H4 (cell line): ENCODE measurements around the gene DENND1A. TPM values are rescaled to one million over a fixed set of nuclear protein-coding genes. Genes with fewer than 3 reads are reported as not detected.
A peak's percentile ranks its signal among the peaks of the same experiment; 100 is the strongest.

Source experiments
- DNase-seq: peaks from one replicate; pipeline ENCODE4 v3.0.0-alpha.2; 2015; ENCODE audit warnings: low spot score
- total RNA-seq: library from RNA; depleted of rRNA; stranded (reverse); fragments of >200 nt; shearing (Covaris generic); gene quantifications from 2 replicates; pipeline ENCODE4 v1.2.3, GENCODE V29; 2014

The DENND1A gene
- total RNA-seq, 1 experiment from 2014 or later, result 9.5 TPM

GRCh38 chr9:123358181-123358905 lies 571.6 kb downstream of the DENND1A start:
- no peak for DNase-seq

DNA sequence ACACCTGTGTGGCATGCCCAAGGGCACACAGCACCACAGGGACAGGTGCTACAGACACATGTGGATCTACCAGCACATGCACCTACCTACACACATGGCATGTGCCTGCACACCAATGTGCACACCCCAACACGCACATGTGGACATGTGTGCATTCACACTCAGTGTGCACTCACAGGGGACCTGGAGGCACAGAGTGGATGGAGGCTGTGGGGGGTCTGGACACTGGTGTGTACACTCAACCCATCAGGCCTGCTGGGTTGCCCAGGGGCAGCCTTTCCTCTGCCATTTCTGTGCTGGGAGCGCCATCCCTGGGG lies 572.2 kb downstream of the DENND1A start:
- DNase-seq, result no peak

GRCh38 chr9:123356851-123357742 lies 572.8 kb downstream of the DENND1A start:
- no peak for DNase-seq

DNA sequence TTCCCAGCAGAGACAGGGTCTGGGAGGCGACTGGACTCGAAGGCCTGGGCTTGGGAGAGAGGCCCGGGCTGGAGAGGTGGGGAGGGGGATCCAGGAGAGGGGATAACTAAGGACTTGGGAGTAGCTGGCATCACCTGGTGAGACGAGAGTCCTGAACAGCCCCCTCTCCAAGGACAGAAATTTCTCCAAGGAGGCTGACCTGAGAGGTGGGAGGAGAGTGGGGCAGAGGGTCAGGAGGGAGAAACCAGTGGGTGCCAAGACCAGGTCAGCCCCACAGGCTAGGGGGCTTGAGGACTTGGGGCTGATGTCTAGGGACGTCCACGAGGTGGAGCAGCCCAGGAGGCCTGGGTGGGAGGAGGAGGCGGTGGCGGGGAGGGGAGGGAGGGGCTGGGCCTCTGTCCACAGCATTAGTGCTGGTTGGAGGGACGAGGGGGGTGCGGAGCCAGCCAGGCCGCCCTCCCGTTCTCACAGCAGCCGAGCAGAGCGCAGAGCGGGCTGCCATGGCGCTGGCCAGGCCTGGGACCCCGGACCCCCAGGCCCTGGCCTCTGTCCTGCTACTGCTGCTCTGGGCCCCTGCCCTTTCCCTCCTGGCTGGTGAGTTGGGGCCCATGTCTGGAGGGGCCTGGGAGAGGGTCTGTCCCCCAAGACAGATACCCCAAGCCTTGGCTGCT lies 574.0 kb downstream of the DENND1A start, which contains the start of gene CRB2:
Gene CRB2 (plus strand): TSS at position 437 of the 671 bp plus-strand sequence. CDS start 64 bp downstream, at position 501.
- no peak for DNase-seq

DNA sequence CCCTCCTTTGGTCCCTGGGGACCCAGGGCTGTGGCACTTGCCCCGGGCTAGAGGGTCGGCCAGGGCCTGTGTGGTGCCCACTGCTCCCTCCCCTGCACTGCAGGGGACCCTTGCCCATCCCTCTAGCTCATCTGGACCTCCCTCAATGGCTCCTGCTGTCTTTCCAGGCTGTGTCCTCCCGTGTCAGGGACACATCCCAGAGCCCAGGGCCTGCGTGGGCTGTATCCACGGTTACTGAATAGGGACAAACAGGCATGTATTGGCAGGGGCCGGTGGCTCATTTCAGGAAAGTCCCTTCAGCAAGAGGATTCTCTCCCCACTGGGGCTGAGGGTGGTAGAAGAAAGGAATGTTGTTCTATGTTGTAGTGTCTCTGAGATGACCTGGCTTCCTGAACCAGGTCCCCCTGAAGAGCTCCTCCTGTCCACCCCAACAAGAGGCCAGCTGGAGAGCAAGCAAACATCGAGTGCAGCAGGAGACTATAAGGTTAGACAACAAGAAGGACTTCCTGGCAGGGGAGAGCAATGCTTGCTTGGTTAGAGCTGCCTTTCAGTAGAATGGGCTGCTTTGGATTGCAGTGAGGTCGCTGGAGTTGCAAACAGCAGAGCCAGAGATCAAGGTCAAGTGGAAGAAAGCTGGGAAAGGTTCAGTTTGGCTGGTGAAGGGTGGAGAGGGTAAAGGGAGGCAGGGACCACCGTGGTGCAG lies 575.0 kb downstream of the DENND1A start:
- no peak for DNase-seq

GRCh38 chr9:123353984-123354591 lies 575.8 kb downstream of the DENND1A start:
- peak; percentile 59 for DNase-seq

DNA sequence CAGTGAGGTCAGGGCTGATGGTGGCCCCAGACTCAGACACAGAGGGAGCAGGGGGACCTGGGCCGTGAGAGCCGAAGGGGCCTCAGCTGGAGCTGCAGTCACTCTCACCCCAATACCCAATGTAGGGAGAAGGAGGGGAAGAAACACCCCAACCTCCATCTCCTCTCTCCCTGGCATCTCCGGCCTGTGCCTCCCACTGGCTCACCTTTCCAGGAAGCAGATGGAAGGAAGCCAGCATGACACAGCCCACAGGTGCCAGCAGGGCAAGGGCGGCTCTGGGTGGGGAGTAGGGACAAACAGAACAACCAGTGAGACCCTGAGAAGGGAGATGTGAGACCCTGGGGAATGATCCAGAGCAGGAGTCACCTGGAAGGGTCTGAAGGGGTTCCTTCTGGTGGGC lies 576.9 kb downstream of the DENND1A start:
- DNase-seq, result no peak

GRCh38 chr9:123350590-123351310 lies 579.2 kb downstream of the DENND1A start:
- DNase-seq, result no peak

GRCh38 chr9:123349691-123350480 lies 580.0 kb downstream of the DENND1A start:
- peak; percentile 42 for DNase-seq

GRCh38 chr9:123349033-123349432 lies 580.9 kb downstream of the DENND1A start:
- no peak for DNase-seq

GRCh38 chr9:123348317-123348992 lies 581.5 kb downstream of the DENND1A start:
- DNase-seq, result no peak

- no peak for DNase-seq
Measured at GRCh38 chr9:123347289-123348060, 582.5 kb downstream of the DENND1A start.

- DNase-seq, result no peak
Measured at GRCh38 chr9:123346826-123347225, 583.1 kb downstream of the DENND1A start.

GRCh38 chr9:123346026-123346425 lies 583.9 kb downstream of the DENND1A start:
- DNase-seq, result no peak

GRCh38 chr9:123345567-123345955 lies 584.4 kb downstream of the DENND1A start:
- DNase-seq, result no peak

- no peak for DNase-seq
Measured at GRCh38 chr9:123344192-123344949, 585.6 kb downstream of the DENND1A start.

DNA sequence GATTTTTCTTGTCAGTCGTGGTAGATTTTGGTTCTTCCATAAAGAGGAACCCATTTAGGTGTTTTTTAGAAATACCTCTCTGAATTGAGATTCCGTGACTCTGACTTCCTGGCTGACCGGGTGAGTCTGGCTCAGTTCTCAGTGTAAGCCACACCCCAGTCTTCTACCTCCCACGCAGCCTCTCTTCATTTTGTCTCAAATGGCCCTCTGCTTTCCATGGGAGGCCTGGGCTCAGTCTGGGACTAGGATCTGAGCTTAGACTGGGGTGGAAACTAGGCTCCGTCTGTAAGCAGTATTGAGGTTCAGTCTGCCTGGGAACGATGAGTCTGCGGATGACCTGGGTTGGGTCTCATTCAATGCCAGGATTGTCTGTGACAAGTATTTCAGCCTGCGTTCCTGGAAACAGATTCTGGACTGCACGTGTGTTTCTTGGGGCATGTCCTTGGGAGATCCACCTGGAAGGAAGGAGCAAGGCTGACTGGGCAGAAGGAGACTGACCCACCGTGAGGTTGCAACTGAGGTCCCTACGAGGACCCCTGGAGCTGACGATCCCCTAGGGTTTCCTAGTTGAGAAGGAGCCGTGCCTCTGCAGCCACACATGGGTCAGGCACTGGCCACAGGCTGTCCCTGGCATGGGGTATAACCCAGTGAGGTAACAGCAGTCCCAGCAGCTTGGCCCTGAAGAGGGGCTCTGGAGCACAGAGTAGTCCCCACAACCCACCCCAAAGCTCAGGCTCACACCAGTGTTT lies 586.3 kb downstream of the DENND1A start:
- DNase-seq, result no peak
